Stimulated activated CD8-positive, alpha-beta memory T cell treated with anti-CD3 and anti-CD28 coated beads, Interleukin-12 subunit alpha, Interleukin-12 subunit beta, amount 100 ng/mL, for 4 hours (primary cell): ENCODE results near the gene CCDC73.
"Not testable (repeated sequence)": the region's sequence is repeated elsewhere in the genome, so short reads cannot be mapped to it uniquely, and the experiment has no call there.

Experiments
- DNase-seq: peaks from one replicate; pipeline ENCODE4 v3.0.0-alpha.2; 2020; ENCODE audit warnings: low read depth

Gene CCDC73

DNA sequence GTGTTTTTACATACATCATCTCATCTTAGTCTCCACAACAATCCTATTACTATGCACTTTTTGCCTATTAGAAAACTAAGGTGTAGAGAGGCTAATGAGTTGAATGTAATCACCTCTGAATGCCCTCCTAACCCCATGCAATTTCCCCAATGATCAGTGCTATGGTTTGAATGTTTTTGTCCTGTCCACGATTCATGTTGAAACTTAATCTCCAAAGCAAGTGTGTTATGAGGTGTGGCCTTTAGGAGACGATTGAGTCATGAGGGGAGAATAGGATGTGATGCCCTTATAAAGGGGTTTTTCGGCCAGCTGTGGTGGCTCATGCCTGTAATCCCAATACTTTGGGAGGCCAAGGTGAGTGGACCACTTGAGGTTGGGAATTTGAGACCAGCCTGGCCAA, 2.0 kb upstream of the CCDC73 start:
- no peak for DNase-seq

DNA sequence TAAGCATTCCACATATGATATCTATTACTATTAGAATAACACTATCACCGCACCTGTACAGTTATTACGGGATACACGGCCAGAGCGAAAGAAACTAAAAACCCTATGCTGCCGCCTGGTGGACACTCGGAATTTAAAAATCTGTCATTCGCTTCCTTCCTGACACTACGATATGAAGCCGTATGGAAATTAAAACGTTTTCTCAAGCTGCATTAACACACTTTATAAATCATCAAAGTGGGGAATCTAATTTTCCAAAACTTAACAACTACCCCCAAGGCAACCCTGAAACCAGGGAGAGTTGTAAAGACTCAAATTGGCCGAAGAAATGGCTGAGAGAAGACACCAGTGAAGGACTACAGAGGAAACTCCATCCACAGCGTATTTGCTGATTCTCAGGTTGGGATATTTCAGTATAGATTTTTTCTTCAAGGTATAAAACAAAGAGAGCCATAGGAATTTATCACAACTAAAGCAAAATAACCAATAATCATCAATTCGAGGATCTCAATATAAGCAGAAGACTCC, 1.4 kb downstream of the CCDC73 start:
- DNase-seq: peak; percentile 16

DNA sequence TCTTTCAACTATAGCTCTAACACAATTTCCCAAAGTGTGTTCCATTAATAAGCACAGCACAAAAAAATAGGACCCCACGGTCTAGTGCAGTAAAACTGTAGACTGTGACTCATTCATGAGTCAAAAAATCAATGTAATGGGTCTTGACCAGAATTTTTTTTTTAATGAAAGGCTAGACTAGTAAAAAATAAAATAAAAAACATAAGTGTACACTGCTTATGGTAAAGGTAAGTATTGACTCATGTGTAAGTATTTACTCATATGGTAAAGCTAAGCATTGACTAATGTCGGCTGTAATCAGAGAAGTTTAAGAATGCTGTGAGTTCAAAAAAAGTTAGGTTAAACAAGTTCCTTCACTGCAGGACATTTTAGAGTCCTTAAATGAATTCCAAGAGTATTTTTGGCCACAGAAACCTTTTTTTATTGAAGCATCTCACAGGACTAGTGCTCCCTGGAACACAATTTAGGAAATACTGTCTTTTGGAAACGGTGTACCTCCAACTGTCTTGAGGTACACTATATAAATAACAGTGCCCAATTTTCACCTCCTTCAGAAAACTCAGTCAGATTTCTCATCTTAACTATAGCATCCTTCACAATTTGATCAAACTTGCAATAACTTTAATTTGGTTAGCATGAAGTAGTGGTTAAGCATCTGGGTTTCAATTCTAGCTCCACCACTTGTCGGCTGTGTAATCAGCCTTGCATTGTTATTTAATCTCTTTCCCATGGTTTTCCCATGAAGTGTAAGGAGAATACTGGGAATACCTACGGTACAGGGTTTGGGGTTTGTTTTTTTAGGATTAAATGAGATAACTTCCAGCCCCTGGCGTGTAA, 2.1 kb downstream of the CCDC73 start:
- DNase-seq: no peak

DNA sequence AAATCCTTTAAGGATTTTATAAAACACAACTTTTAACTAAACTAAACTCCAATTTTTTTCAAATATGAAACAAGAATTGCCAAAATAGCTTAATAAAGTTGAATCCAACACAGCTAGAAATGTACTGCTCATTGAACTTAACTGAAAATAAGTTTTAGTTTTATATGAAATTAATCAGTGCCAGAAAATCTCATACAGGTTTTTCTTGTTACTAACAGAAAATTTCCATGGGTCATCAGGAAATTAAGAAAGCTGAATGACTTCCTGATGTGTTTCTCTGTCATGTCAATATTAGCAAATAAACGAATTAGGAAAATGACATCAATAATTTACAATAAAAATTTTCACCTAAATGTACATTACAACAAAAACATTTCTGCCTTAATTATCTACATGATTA, 3.5 kb downstream of the CCDC73 start:
- DNase-seq: no peak

DNA sequence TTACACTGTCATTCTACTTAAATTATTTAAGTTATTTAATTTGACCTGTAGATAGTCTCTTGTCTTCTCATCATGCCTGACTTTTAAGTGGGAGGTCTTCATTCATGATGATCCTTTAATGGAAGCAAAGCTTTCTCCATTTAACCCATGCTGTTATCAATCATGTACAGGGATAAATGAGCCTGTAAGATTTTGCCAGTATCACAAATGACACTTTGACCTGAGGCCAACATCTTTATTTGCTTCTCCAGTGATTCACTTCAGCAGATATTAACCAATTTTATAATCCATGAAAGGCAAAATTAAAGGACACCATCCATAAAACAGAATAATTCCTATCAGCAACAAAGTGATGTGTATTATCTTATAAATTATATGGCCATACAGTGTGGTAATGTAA, 7.7 kb downstream of the CCDC73 start:
- no peak for DNase-seq

DNA sequence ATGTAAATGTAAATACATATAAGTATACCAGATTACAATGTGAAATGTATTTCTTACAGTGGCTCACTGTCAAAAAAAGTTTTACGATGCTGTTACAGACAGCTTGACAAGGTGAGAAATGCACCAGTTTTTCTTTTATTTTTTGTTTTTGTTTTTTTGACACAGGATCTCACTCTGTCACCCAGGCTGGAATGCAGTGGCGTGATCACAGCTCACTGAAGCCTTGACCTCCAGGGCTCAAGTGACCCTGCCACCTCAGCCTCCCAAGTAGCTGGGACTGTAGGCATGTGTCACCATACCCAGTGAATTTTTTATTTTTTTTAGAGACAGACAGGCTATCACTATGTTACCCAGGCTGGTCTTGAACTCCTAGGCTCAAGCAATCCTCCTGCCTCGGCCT, 9.2 kb downstream of the CCDC73 start:
- DNase-seq: no peak

DNA sequence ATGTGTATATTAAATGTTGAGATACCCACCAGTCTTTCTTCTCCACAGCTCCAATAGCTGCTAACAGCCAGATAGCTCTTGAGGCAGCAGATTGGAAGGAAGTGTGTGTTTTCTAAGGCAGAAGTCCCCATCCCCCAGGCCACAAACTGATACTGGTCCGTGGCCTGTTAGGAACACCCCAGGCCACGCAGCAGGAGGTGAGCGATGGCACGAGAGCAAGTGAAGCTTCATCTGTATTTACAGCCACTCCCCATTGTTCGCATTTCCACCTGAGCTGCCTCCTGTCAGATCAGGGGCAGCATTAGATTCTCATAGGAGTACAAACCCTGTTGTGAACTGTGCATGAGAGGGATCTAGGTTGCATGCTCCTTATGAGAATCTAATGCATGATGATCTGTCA, 12.7 kb downstream of the CCDC73 start:
- no peak for DNase-seq

DNA sequence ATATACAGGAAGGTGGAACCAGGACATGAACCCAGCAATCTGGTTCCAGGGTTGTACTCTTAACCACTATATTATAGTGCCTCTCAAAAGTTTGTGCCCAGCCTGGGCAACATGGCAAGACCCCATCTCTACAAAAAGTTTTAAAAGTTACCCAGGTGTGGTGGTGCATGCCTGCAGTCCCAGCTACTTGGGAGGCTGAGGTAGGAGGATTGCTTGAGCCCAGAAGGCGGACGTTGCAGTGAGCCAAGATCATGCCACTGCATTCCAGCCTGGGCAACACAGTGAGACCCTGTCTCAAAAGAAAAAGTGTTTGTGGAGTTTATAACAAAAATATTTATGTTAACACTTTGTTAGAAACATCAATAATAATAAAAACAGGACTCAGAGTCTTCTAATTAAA, 13.6 kb downstream of the CCDC73 start:
- DNase-seq: not testable (repeated sequence)

DNA sequence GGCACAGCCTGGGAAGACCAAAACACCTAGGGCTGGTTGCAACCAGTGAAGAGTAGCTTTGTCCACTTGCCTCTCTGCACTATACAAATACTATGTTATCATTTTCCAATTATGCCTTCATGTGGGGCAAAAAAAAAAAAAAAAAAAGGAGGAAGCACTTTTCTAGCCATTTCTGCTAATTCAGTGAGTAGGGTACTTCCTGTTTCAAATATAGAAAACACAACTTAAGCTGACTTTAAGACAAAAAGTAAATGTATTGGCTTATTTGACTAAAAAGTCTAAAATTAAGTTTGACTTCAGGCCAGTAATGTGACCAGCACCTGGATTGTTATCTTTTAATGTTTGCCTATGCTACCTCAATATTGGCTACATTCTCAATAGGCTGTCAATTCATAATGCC, 15.3 kb downstream of the CCDC73 start:
- no peak for DNase-seq

DNA sequence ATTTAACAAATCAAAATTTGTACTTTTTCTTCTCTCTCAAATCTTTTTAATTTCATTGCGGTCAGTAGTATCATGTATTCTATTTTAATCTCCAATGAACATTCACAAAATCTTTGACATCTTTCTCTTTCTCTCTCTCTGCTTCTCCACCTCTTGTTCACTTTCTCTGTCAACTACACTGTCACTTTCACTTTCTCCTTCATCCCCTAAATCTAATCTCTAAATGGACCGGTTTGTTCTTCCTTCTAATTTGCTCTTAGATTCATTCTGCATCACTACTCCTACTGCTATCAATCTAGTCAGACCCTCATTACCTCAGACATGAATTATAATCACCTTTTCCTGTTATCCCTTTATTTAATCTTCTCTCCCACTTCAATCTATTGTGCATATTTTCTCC, 18.6 kb downstream of the CCDC73 start:
- no peak for DNase-seq

DNA sequence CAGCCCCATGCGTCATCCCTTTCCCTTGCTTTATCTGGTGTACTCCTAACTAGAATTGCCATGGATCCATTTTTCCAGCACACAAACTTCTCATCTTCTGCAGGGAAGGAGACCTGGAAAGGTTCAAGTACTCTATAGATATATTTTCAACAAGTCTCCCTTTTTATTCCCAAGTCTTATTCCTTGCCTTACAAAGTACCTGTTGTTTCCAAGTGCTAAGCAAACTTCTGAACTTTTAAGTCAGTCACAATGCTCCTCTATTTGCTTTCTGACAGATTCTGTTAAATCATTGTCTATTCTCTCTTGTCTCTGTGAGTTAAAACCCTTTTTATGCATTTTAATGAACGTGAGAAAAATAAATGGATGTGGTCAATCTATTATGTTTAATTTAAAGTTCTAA, 20.4 kb downstream of the CCDC73 start:
- DNase-seq: no peak

DNA sequence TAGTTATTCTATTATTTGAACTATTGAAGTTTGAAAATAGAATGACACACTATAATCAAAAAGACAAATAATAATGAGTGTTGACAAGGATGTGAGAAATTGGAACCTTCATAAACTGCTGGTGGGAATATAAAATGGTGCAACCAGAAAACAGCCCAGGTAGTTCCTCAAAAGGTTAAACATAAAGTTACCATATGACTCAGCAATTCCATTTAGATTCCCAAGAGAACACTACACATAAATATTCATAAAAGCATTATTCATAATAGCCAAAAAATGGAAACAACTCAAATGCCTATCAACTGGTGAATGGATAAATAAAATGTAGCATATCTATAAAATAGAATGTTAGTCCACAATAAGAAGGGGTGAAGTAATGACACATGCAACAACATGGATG, 21.7 kb downstream of the CCDC73 start:
- DNase-seq: no peak

DNA sequence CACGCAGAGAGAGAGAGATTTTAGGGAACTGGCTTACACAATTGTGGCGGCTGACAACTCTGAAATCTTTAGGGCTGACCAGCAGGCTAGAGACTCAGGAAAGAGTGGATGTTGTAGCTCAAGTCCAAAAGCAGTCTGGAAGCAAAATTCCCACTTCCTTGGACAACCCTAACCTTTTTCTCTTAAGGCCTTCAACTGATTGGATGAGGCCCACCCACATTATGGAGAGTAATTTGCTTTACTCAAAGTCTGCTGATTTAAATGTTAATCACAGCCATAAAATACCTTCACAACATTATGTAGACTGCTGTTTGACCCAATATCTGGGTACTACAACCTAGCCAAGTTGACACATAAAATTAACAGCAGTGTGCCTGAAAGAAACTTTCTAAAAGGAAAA, 32.7 kb downstream of the CCDC73 start:
- not testable (repeated sequence) for DNase-seq

DNA sequence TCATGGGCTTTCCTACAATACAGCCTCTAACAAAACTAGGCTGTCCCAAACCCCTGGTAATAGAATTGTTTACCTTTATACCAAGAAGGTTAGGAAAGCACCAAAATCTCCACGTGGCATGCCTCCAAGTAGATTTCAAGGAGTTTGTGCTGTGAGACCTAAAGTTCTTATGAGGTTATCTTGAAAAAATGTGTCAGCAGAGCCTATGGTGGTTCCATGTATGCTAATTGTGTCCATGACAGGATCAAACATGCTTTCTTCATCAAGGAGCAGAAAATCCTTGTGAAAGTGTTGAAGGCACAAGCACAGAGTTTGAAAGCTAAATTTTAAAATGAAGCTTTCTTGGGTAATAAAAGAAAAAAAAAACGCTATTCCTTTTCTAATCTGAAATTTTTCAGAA, 36.2 kb downstream of the CCDC73 start:
- no peak for DNase-seq

DNA sequence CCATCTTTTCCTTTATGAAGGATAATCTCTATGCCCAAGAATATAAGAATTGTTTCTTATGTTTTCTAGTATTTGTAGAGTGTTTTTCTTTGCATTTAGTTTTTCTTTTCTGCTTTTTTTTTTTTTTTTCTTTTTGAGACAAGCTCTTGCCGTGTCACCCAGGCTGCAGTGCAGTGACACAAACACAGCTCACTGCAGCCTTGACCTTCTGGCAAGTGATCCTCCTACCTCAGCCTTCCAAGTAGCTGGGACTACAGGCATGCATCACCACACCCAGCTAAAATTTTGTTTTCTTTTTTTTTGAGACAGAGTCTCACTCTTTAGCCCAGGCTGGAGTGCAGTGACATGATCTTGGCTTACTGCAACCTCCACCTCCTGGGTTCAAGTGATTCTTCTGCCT, 41.3 kb downstream of the CCDC73 start:
- not testable (repeated sequence) for DNase-seq

DNA sequence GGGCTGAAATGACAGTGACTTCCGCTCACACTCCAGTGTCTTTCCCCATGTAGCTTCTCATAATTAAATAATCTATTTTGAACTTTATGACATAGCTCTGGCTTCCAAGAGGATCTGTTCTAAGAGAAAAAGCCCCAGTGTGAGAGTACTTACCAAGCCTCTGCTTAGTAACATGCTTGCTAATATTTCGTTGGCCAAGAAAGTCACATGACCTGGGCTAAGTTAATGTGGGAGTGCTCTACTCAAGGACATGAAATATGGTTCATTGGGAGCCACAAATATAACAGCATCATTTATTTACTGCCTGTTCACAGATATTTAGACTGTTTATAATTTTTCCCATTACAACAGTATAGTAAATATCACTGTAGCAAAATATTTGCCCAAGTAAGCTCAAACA, 42.5 kb downstream of the CCDC73 start:
- no peak for DNase-seq

DNA sequence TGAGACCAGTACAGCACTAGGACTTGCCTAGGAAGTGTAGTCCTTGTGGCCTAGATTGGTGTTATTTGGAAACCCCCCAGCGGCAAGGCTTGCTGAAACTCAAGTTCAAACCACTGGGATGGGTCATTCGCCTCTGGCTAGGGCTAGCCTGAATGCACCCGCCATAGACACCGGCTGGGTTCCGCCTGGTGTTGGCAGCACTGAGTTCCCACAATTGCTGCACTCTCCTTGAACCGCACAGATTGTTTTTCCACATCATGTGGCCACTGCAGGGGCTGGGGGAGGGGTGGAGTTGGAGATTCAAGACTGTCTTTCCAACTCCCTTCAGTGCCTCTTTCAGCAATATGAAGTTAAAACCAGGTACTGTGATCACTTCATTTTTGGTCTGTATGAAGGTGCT, 43.1 kb downstream of the CCDC73 start:
- DNase-seq: no peak

DNA sequence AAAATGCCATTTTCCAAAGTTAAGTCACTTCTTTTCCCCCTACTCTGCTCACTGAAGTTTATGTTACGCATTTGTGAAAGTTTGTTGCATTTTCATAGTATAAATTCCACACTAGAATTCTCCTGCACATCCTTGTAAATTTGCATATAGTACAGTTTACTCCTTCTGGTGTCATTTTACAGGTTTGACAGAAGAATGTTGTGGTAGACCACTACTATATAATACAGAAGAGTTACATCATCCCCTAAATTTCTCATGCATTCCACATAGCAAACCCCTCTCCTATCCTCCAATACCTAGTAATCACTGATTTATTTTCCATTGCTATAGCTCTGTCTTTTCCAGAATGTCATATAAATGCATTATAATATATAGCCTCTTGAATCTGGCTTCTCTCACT, 64.5 kb downstream of the CCDC73 start:
- no peak for DNase-seq

DNA sequence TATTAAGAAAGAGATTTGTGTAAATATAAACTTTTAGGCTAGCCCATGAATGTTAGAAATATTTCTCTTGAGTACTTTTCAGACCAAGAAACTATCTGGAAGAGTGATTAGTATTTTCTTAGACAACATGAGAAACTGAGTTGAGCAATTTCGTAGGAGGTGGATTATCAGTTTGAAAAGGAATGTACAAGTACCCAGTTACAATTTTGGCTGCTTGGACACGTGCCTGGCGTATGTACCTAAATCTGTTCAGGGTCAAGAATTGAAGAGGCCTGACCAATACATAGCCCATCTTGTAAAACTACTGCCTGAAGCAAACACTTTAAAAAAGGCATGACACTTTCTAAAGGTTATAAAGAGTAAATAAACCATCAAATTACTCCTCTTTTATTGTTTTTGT, 71.1 kb downstream of the CCDC73 start:
- DNase-seq: no peak

DNA sequence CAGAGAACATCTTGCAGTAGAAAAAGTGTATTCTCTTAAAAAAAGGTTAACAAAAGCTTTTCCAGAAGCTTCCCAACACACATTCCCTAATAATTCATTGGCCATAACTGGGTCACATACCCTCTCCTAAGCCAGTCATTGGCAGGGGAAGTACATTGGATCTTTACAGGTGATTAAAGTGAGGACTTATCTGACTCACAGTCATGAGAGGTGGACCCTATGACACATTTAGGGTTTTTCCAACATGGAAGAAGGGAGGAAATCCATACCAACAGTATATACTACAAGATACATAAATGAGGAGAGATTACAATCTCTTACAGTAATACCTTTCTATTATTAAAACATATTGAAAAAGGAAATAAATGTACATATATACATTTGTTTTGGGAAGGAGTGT, 72.2 kb downstream of the CCDC73 start:
- DNase-seq: no peak

DNA sequence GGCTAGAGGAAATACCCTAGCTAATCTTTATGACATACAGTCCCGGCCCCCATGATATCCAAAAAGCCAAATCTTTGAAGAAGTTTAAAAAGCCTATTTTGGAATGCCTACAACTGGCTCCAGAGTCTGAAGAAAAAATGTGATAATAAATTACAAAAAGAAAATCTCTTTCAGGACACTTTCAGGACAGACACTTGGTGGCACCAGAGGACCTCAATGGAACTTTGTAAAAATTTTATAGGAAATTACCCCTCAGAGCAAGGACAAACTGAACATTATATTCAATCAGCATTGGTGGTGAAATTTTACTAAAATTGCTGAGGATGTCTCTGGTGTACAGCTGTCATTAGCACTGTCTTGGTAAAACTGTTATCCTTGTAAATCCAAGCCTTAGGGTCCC, 81.0 kb downstream of the CCDC73 start:
- no peak for DNase-seq

DNA sequence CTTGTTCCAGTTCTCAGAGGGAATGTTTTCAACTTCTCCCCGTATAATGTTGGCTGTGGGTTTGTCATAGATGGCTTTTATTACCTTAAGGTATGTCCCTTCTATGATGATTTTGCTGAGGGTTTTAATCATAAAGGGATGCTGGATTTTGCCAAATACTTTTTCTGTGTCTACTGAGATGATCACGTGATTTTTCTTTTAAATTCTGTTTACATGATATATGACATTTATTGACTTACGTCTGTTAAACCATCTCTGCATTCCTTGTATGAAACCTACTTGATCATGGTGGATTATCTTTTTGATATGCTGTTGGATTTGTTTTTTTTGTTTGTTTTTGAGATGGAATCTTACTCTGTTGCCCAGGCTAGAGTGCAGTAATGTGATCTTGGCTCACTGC, 85.5 kb downstream of the CCDC73 start:
- DNase-seq: not testable (repeated sequence)

DNA sequence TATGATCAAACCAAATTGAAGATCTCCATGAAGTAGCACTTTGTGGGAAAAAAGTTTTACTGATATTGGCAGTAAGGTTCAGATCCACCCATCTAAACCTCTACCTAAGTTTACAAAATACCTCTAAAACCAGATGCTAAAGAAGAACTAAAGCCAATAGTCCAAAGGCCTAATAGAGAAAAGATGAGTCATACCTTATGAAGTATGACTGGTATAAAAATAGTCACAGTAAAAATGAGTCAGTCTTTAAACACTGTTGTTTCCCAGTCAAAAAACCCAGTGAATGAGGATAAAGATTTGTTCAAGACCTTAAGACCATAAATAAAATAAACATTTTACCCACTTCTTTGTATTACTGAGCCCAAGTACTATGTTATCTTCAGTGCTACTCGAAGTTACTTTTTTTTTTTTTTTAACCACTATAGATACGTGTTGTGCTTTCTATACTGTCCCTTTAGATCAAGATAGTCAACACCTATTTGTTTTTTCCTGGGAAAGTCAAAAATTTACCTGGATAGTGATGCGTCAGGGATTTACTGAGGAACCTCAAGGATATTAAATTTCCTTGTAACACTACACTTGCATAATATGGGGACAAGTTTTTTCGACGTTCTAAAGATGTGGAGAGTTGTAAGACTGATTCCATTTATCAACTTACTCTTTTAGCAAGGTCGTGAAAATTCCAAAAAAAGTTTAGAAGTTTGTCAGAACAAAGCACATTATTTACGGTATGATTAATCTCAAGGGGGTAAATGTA, 87.3 kb downstream of the CCDC73 start:
- no peak for DNase-seq
